Measurements from ENCODE around the gene MEOX1.

The MEOX1 gene

GRCh38 chr17:43655693-43656255 is 5.9 kb downstream of the MEOX1 start:
- no peak for DNase-seq (ENCODE audit: low read depth)

GRCh38 chr17:43652124-43652480 is 9.6 kb downstream of the MEOX1 start:
- DNase-seq (ENCODE audit: low read depth), result no peak

GRCh38 chr17:43650471-43650870 is 11.3 kb downstream of the MEOX1 start:
- DNase-seq (ENCODE audit: low read depth), result no peak

- DNase-seq (ENCODE audit: low read depth), result no peak
Observed at GRCh38 chr17:43648916-43649315, 12.8 kb downstream of the MEOX1 start.

- DNase-seq (ENCODE audit: low read depth), result no peak
Observed at GRCh38 chr17:43645765-43646481, 15.8 kb downstream of the MEOX1 start.

- DNase-seq (ENCODE audit: low read depth), result no peak
Observed at GRCh38 chr17:43645450-43645764, 16.3 kb downstream of the MEOX1 start.

- no peak for DNase-seq (ENCODE audit: low read depth)
Observed at GRCh38 chr17:43644081-43644480, 17.6 kb downstream of the MEOX1 start.

GRCh38 chr17:43641416-43641815 is 20.3 kb downstream of the MEOX1 start:
- DNase-seq (ENCODE audit: low read depth), result no peak

- DNase-seq (ENCODE audit: low read depth), result no peak
Observed at GRCh38 chr17:43640491-43641252, 21.1 kb downstream of the MEOX1 start.

GRCh38 chr17:43637563-43638323 is 24.0 kb downstream of the MEOX1 start:
- DNase-seq (ENCODE audit: low read depth), result no peak

- no peak for DNase-seq (ENCODE audit: low read depth)
Observed at GRCh38 chr17:43636426-43636825, 25.3 kb downstream of the MEOX1 start.

GRCh38 chr17:43634591-43635125 is 27.1 kb downstream of the MEOX1 start:
- no peak for DNase-seq (ENCODE audit: low read depth)

- no peak for DNase-seq (ENCODE audit: low read depth)
Observed at GRCh38 chr17:43632221-43632620, 29.5 kb downstream of the MEOX1 start.

- DNase-seq (ENCODE audit: low read depth), result no peak
Observed at GRCh38 chr17:43631429-43631828, 30.3 kb downstream of the MEOX1 start.

- no peak for DNase-seq (ENCODE audit: low read depth)
Observed at GRCh38 chr17:43628089-43628650, 33.6 kb downstream of the MEOX1 start.

- no peak for DNase-seq (ENCODE audit: low read depth)
Observed at GRCh38 chr17:43627653-43628052, 34.1 kb downstream of the MEOX1 start.

GRCh38 chr17:43626023-43626422 is 35.7 kb downstream of the MEOX1 start:
- no peak for DNase-seq (ENCODE audit: low read depth)

- DNase-seq (ENCODE audit: low read depth), result no peak
Observed at GRCh38 chr17:43625606-43626005, 36.1 kb downstream of the MEOX1 start.

GRCh38 chr17:43620581-43620980 is 41.1 kb downstream of the MEOX1 start:
- DNase-seq (ENCODE audit: low read depth), result no peak

- no peak for DNase-seq (ENCODE audit: low read depth)
Observed at GRCh38 chr17:43620147-43620546, 41.6 kb downstream of the MEOX1 start.

- no peak for DNase-seq (ENCODE audit: low read depth)
Observed at GRCh38 chr17:43619705-43620104, 42.0 kb downstream of the MEOX1 start.

- DNase-seq (ENCODE audit: low read depth), result no peak
Observed at GRCh38 chr17:43618276-43618675, 43.4 kb downstream of the MEOX1 start.

Data from GM04504 (cell line).